Neural progenitor cell (in vitro differentiated cells): ENCODE data around the gene SPP1. TPM values are rescaled to one million over a fixed set of nuclear protein-coding genes. Genes with fewer than 3 reads are reported as not detected.

ENCODE experiments used
- DNase-seq: peaks from one replicate; pipeline ENCODE4 v3.0.0-alpha.2; 2016; ENCODE audit warnings: low spot score
- H2AFZ ChIP-seq: fragments of 200-600 bp; sonication (generic); replicated peaks from 2 replicates; pipeline ENCODE4 v1.6.1; 2016; ENCODE audit warnings: antibody characterized with exemption
- H3F3A ChIP-seq: fragments of 200-600 bp; sonication (generic); 2 replicates; pipeline ENCODE4 v1.6.1; 2016; ENCODE audit warnings: antibody characterized with exemption, low read depth
- H3K27ac ChIP-seq: fragments of 200-600 bp; sonication (generic); 2 replicates; pipeline ENCODE4 v1.5.1; 2016; ENCODE audit warnings: mild to moderate bottlenecking
- H3K27me3 ChIP-seq: fragments of 200-600 bp; sonication (generic); 2 replicates; pipeline ENCODE4 v1.6.1; 2016; ENCODE audit warnings: mild to moderate bottlenecking, moderate library complexity
- H3K36me3 ChIP-seq: fragments of 200-600 bp; sonication (generic); 2 replicates; pipeline ENCODE4 v1.5.1; 2016
- H3K4me1 ChIP-seq: fragments of 200-600 bp; sonication (generic); 2 replicates; pipeline ENCODE4 v1.6.1; 2016; ENCODE audit warnings: mixed run types
- H3K4me2 ChIP-seq: fragments of 200-600 bp; sonication (generic); 2 replicates; pipeline ENCODE4 v1.6.1; 2016
- H3K4me3 ChIP-seq: fragments of 200-600 bp; sonication (generic); 2 replicates; pipeline ENCODE4 v1.5.1; 2016
- H3K79me2 ChIP-seq: fragments of 200-600 bp; sonication (generic); 2 replicates; pipeline ENCODE4 v1.6.1; 2016; ENCODE audit warnings: low read depth
- H3K9ac ChIP-seq: fragments of 200-600 bp; sonication (generic); 2 replicates; pipeline ENCODE4 v1.6.1; 2016
- H3K9me3 ChIP-seq: fragments of 200-600 bp; sonication (generic); 2 replicates; pipeline ENCODE4 v1.5.1; 2016; ENCODE audit warnings: low read depth
- H4K20me1 ChIP-seq: fragments of 200-600 bp; sonication (generic); 2 replicates; pipeline ENCODE4 v1.6.1; 2016; ENCODE audit warnings: low read depth
- H3K27ac Mint-ChIP-seq: 3 replicates; pipeline ENCODE4 v1.8.0; 2021; ENCODE audit warnings: mixed read lengths
- H3K27me3 Mint-ChIP-seq: 2 replicates; pipeline ENCODE4 v1.8.0; 2022; ENCODE audit warnings: low read depth, mild to moderate bottlenecking, inconsistent platforms, moderate library complexity, mixed read lengths; ENCODE audit not compliant: insufficient read depth
- H3K36me3 Mint-ChIP-seq: 3 replicates; pipeline ENCODE4 v1.8.0; 2021; ENCODE audit warnings: mixed read lengths
- H3K4me1 Mint-ChIP-seq: 3 replicates; pipeline ENCODE4 v1.8.0; 2021; ENCODE audit warnings: mixed read lengths
- H3K4me3 Mint-ChIP-seq: 3 replicates; pipeline ENCODE4 v1.8.0; 2021; ENCODE audit warnings: mild to moderate bottlenecking, moderate library complexity, mixed read lengths
- H3K9me3 Mint-ChIP-seq: 3 replicates; pipeline ENCODE4 v1.8.0; 2020; ENCODE audit warnings: mixed read lengths
- EZH2 ChIP-seq: fragments of 200-600 bp; sonication (generic); IDR thresholded peaks from 2 replicates; pipeline ENCODE4 v1.6.1; 2017; ENCODE audit warnings: antibody characterized with exemption, mild to moderate bottlenecking, moderate library complexity
- EZH2phosphoT487 ChIP-seq: fragments of 200-600 bp; sonication (generic); IDR thresholded peaks from 2 replicates; pipeline ENCODE4 v1.6.1; 2017; ENCODE audit warnings: antibody characterized with exemption
- total RNA-seq: library from RNA; depleted of rRNA; stranded (reverse); fragments of >200 nt; gene quantifications from 2 replicates; pipeline ENCODE4 v1.2.3, GENCODE V29; 2015; ENCODE audit warnings: low replicate concordance
- TF ChIP-seq, protein P1 (sequence below): fragments of 200-600 bp; sonication (generic); IDR thresholded peaks from 2 replicates; pipeline ENCODE4 v1.5.1; 2017; ENCODE audit warnings: antibody characterized with exemption, mild to moderate bottlenecking

SPP1 gene
- total RNA-seq, 1 donor from 2014 or later = 0.54 TPM

DNA sequence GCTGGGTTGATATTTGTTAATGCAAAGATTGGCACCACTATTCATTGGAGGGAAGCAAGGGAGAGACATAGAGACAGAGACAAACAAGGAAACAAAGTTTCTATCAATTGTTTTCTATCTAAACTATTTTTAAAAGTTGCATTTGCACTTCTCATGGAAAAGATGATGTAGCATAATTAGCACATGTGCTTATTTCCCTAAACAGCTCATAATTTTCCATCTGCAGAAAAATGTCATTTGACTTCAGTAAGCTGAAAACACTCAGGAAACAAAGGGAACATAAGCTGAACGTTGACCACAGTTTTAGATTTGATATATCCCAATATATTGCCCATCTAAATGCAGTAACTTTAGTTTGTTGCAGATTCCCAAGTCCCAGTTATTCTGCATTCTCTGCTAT lies 18.5 kb upstream of the SPP1 start:
- no peak overlapping the region for H3K9ac ChIP-seq
- no peaks in the 10 kb centered on the region for H3K36me3 ChIP-seq
- no peaks in the 10 kb centered on the region for H3K9me3 ChIP-seq
- H3K27me3 Mint-ChIP-seq = peaks cover 2% of the 10 kb centered on the region
- no peak overlapping the region for H3K27ac Mint-ChIP-seq
- no peaks in the 10 kb centered on the region for H4K20me1 ChIP-seq
- no peak overlapping the region for H3K4me2 ChIP-seq
- no peaks in the 10 kb centered on the region for H3K4me1 ChIP-seq
- no peaks in the 10 kb centered on the region for H3K36me3 Mint-ChIP-seq
- no peaks in the 10 kb centered on the region for H3K27me3 ChIP-seq
- DNase-seq = no peak
- no peak overlapping the region for H3K4me3 ChIP-seq
- TF ChIP-seq EZH2phosphoT487 (no peak), EZH2 (no peak)
- TF ChIP-seq, protein P1, sequence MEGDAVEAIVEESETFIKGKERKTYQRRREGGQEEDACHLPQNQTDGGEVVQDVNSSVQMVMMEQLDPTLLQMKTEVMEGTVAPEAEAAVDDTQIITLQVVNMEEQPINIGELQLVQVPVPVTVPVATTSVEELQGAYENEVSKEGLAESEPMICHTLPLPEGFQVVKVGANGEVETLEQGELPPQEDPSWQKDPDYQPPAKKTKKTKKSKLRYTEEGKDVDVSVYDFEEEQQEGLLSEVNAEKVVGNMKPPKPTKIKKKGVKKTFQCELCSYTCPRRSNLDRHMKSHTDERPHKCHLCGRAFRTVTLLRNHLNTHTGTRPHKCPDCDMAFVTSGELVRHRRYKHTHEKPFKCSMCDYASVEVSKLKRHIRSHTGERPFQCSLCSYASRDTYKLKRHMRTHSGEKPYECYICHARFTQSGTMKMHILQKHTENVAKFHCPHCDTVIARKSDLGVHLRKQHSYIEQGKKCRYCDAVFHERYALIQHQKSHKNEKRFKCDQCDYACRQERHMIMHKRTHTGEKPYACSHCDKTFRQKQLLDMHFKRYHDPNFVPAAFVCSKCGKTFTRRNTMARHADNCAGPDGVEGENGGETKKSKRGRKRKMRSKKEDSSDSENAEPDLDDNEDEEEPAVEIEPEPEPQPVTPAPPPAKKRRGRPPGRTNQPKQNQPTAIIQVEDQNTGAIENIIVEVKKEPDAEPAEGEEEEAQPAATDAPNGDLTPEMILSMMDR = no peak
- H2AFZ ChIP-seq = no peak overlapping the region
- H3F3A ChIP-seq = no peaks in the 10 kb centered on the region
- H3K9me3 Mint-ChIP-seq = peaks cover 4% of the 10 kb centered on the region
- H3K79me2 ChIP-seq = no peaks in the 10 kb centered on the region
- no peak overlapping the region for H3K4me3 Mint-ChIP-seq
- H3K27ac ChIP-seq = no peak overlapping the region
- H3K4me1 Mint-ChIP-seq = peaks cover 6% of the 10 kb centered on the region

DNA sequence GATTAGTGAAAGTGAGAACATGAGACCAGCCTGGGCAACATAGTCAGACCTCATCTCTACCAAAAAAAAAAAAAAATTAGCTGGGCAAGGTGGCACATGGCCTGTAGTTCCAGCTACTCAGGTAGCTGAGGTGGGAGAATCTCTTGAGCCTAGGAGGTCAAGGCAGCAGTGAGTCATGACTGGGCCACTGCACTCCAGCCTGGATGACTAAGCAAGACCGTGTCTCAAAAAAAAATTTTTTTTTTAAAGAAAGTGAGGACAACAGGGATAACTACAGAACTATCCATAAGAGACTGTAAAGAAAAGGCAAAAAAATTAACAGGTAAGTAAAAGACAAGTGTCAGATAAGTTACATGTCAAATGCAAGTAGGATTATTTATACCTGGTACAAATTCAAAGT lies 13.5 kb upstream of the SPP1 start:
- H4K20me1 ChIP-seq = no peaks in the 10 kb centered on the region
- DNase-seq = no peak
- TF ChIP-seq EZH2 (no peak), EZH2phosphoT487 (no peak)
- TF ChIP-seq, protein P1 = no peak
- no peaks in the 10 kb centered on the region for H3K36me3 Mint-ChIP-seq
- H3K27me3 ChIP-seq = no peaks in the 10 kb centered on the region
- H2AFZ ChIP-seq = no peak overlapping the region
- no peak overlapping the region for H3K4me2 ChIP-seq
- H3K9ac ChIP-seq = no peak overlapping the region
- no peaks in the 10 kb centered on the region for H3K9me3 ChIP-seq
- H3K4me3 Mint-ChIP-seq = no peak overlapping the region
- no peaks in the 10 kb centered on the region for H3F3A ChIP-seq
- H3K79me2 ChIP-seq = no peaks in the 10 kb centered on the region
- no peaks in the 10 kb centered on the region for H3K36me3 ChIP-seq
- no peak overlapping the region for H3K27ac ChIP-seq
- H3K27ac Mint-ChIP-seq = no peak overlapping the region
- H3K27me3 Mint-ChIP-seq = peaks cover 2% of the 10 kb centered on the region
- peaks cover 4% of the 10 kb centered on the region for H3K9me3 Mint-ChIP-seq
- H3K4me1 ChIP-seq = no peaks in the 10 kb centered on the region
- no peaks in the 10 kb centered on the region for H3K4me1 Mint-ChIP-seq
- no peak overlapping the region for H3K4me3 ChIP-seq

DNA sequence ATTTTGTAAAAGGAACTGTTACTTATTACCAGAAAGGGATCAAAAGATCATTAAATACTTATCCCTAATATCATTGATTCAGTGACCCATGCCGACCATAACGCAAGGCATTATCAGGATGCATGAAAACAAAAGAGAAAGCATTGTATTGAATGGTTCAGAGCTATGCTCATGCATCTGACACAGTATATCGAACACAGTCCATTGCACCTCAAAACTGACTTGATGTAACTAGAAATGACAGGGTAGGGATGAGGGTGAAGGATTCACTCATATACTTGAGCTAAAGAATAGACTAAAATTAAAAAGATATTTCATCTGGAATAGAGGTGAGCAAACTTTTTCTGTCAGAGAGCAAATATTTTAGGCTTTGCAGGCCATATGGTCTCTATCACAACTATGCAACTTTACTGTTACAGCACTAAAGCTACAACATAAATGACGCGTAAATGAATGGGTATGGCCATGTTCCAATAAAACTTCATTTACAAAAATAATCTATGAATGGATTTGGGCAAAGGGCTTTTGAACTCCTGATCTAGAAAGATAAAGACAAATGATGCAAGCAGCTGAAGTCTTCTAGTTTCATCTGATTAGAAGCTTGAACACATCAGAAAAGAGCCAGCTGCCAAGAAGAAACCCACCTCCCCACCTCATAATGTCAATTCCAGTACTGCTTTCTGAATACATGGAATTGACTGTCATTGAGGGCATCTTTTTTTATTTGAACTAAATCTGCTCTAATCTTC lies 12.9 kb upstream of the SPP1 start:
- Histone ChIP-seq H3K27ac (no peak overlapping the region), H3K36me3 (no peaks in the 10 kb centered on the region), H3K4me1 (no peaks in the 10 kb centered on the region), H2AFZ (no peak overlapping the region), H4K20me1 (no peaks in the 10 kb centered on the region), H3K4me3 (no peak overlapping the region), H3F3A (no peaks in the 10 kb centered on the region), H3K79me2 (no peaks in the 10 kb centered on the region), H3K9ac (no peak overlapping the region), H3K9me3 (no peaks in the 10 kb centered on the region), H3K4me2 (no peak overlapping the region), H3K27me3 (no peaks in the 10 kb centered on the region)
- H3K27ac Mint-ChIP-seq = no peak overlapping the region
- DNase-seq = no peak
- TF ChIP-seq, protein P1 = no peak
- no peak for TF ChIP-seq EZH2phosphoT487
- TF ChIP-seq EZH2 = no peak
- H3K27me3 Mint-ChIP-seq = peaks cover 2% of the 10 kb centered on the region
- no peaks in the 10 kb centered on the region for H3K4me1 Mint-ChIP-seq
- peaks cover 4% of the 10 kb centered on the region for H3K9me3 Mint-ChIP-seq
- H3K4me3 Mint-ChIP-seq = no peak overlapping the region
- H3K36me3 Mint-ChIP-seq = no peaks in the 10 kb centered on the region
